ENCODE measurements around the gene TMEM161A. TPM values are rescaled to one million over a fixed set of nuclear protein-coding genes. Genes with fewer than 3 reads are reported as not detected.
A peak's percentile ranks its signal among the peaks of the same experiment; 100 is the strongest.

Gene TMEM161A
- total and polyA plus RNA-seq, 2 of the 13 experiments (the other 11 are each of a cell fraction or from before 2014, with no cell fraction given), result 25.9 to 31.4 TPM

- 95% methylated on average over 13 of the region's 14 CpGs for WGBS (ENCODE audit: low lambda C conversion rate)
- peaks cover 12% of the 10 kb centered on the region for H3K79me2 ChIP-seq (ENCODE audit: insufficient read depth, low read length)
- no peak overlapping the region for H3K27ac ChIP-seq (ENCODE audit: extremely low read length, insufficient read depth, low read length)
- BruUV-seq (replicated peaks), result no TSS peak
- ChIA-PET CTCF (ENCODE audit: low intra/inter-chr PET ratio, low total read pairs) (interaction anchor here (2.9 kb wide), 1 partner anchor 38 kb away, joined by 16 read pairs; no protein-coding TSS in a partner anchor), POLR2A (interaction anchor here (1.2 kb wide), 1 partner anchor 16 kb away, joined by 3 read pairs; the partner anchor contains the start of gene NR2C2AP)
- H3K27me3 ChIP-seq (ENCODE audit: control insufficient read depth in 1 of 2, insufficient read depth in 2 of 2, low read length in 2 of 2), result no peaks in the 10 kb centered on the region; a peak in 1 of 5 replicates
- TF ChIP-seq AGO2 (optimal IDR thresholded peaks at IDR 0.05; ENCODE audit: low read depth, low read length), result peak; percentile 57
- no peak for TF ChIP-seq ATF6 (CRISPR knock-in tag; conservative IDR thresholded peaks at IDR 0.05)
- intact Hi-C loops (cut with micrococcal nuclease; ENCODE audit: unreplicated experiment), result loop anchor here (1.0 kb wide), 1 partner anchor 39 kb away; no protein-coding TSS in a partner anchor
- in situ Hi-C loops (cut with HindIII; ENCODE audit: extremely low pct_ligation_motif_present, low pct_unique_long_range_greater_than_20kb), result no loop called here
- no peak overlapping the region for H3K4me2 ChIP-seq (ENCODE audit: low read depth, low read length)
- peaks cover 1 to 6% of the 10 kb centered on the region in 2 experiments; a peak in 3 of 5 replicates for H3K36me3 ChIP-seq (replicated peaks in 1 of 2; ENCODE audit: control insufficient read depth in 1 of 2, insufficient read depth in 2 of 2, low read length in 2 of 2)
- no peak overlapping the region for H2AFZ ChIP-seq (ENCODE audit: low read length)
- H4K20me1 ChIP-seq (ENCODE audit: insufficient read depth, low read length), result no peaks in the 10 kb centered on the region
- DNase-seq (ENCODE audit: low spot score), result no peak
- no peak overlapping the region for H3K9ac ChIP-seq (ENCODE audit: insufficient read depth, low read depth, low read length)
- ATAC-seq, result no peak
- no peak overlapping the region for H3K4me3 ChIP-seq (replicated peaks in 1 of 3; ENCODE audit: insufficient read depth in 1 of 3, low read depth in 2 of 3, low read length in 3 of 3)
- H3K4me1 ChIP-seq (ENCODE audit: insufficient read depth, low read length), result peaks cover 15% of the 10 kb centered on the region
- no peak for FAIRE-seq
- no peaks in the 10 kb centered on the region for H3K9me3 ChIP-seq (ENCODE audit: low read length)
Measured at GRCh38 chr19:19186742-19187141, 48.5 kb upstream of the TMEM161A start.

DNA sequence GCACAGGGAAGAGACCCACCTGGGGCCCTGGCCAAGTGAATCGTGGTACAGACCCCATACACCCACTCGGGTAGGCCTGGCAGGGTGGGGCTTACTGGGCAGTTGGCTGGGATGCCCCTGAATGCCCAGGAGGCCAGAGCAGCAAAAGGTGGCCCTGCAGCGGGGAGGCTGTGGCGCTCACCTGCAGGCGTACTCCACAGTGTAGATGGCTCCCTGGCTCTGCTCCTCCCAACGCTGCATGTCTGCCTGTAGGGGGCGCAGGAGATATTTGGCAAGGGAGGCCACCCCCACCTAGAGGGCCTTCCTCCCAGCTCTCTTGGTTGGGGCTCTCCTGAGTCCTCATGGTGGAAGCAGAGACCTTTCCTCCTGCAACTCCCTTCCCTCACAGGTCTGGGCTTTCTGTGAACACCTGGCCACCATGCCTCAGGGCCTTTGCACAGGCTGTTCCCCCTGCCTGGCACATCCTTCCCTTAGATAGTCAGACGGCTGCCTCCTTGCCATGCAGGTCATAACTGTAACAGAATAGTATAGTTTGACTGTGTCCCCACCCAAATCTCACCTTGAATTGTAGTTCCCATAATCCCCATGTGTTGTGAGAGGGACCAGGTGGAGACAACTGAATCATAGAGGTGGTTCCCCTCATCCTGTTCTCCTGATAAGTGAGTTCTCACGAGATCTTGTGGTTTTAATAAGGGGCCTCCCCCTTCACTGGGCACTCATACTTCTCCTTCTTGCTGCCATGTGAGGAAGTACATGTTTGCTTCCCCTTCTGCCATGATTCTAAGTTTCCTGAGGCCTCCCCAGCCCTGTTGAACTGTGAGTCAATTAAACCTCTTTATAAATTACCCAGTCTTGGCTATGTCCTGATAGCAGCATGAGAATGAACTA is 47.8 kb upstream of the TMEM161A start:
- DNase-seq (ENCODE audit: low spot score) (peak; percentile 68), ATAC-seq (peak; percentile 98), FAIRE-seq (no peak)
- POLR2A ChIA-PET, result interaction anchor here (1.2 kb wide), 1 partner anchor 17 kb away, joined by 3 read pairs; the partner anchor contains the start of gene NR2C2AP
- Histone ChIP-seq H3K36me3 (replicated peaks in 1 of 2; ENCODE audit: control insufficient read depth in 1 of 2, insufficient read depth in 2 of 2, low read length in 2 of 2) (peaks cover 1 to 10% of the 10 kb centered on the region in 2 experiments; a peak in 3 of 5 replicates), H3K9me3 (ENCODE audit: low read length) (no peaks in the 10 kb centered on the region), H4K20me1 (ENCODE audit: insufficient read depth, low read length) (no peaks in the 10 kb centered on the region), H3K27ac (ENCODE audit: extremely low read length, insufficient read depth, low read length) (no peak overlapping the region), H2AFZ (ENCODE audit: low read length) (no peak overlapping the region), H3K4me3 (replicated peaks in 1 of 3; ENCODE audit: insufficient read depth in 1 of 3, low read depth in 2 of 3, low read length in 3 of 3) (no peak overlapping the region), H3K9ac (ENCODE audit: insufficient read depth, low read depth, low read length) (no peak overlapping the region), H3K27me3 (ENCODE audit: control insufficient read depth in 1 of 2, insufficient read depth in 2 of 2, low read length in 2 of 2) (no peaks in the 10 kb centered on the region), H3K4me1 (ENCODE audit: insufficient read depth, low read length) (peaks cover 14% of the 10 kb centered on the region), H3K79me2 (ENCODE audit: insufficient read depth, low read length) (peaks cover 5% of the 10 kb centered on the region), H3K4me2 (ENCODE audit: low read depth, low read length) (no peak overlapping the region)
- CTCF ChIA-PET (ENCODE audit: low intra/inter-chr PET ratio, low total read pairs), result interaction anchor here (1.4 to 2.9 kb wide), 2 partner anchors 39 to 156 kb away, joined by 3 to 16 read pairs; no protein-coding TSS in a partner anchor
- intact Hi-C loops (cut with micrococcal nuclease; ENCODE audit: unreplicated experiment) (loop anchor here (1.0 kb wide), 1 partner anchor 39 kb away; no protein-coding TSS in a partner anchor), in situ Hi-C loops (cut with HindIII; ENCODE audit: extremely low pct_ligation_motif_present, low pct_unique_long_range_greater_than_20kb) (no loop called here)
- no TSS peak for BruUV-seq (replicated peaks)
- 67% methylated on average over 3 of the region's 9 CpGs for WGBS (ENCODE audit: low lambda C conversion rate)
- TF ChIP-seq BHLHE40 (IDR thresholded peaks at IDR 0.05; ENCODE audit: low read length) (0 out of 2 replicates have a peak, but pooled peaks have one; percentile 14), SRSF9 (IDR thresholded peaks at IDR 0.05; ENCODE audit: borderline replicate concordance, insufficient read depth, low read depth, low read length, poor library complexity, severe bottlenecking) (no peak), TBP (CRISPR knock-in tag; IDR thresholded peaks at IDR 0.05) (no peak), ZFP91 (CRISPR knock-in tag; IDR thresholded peaks at IDR 0.05; ENCODE audit: borderline replicate concordance) (peak; percentile 69; the same call in 1 of the 2 replicates), TEAD2 (CRISPR knock-in tag; IDR thresholded peaks at IDR 0.05) (no peak), SP4 (CRISPR knock-in tag; IDR thresholded peaks at IDR 0.05) (no peak), RELA (CRISPR knock-in tag; IDR thresholded peaks at IDR 0.05) (0 out of 2 replicates have a peak, but pooled peaks have one; percentile 24)
- TF ChIP-seq, protein P1, sequence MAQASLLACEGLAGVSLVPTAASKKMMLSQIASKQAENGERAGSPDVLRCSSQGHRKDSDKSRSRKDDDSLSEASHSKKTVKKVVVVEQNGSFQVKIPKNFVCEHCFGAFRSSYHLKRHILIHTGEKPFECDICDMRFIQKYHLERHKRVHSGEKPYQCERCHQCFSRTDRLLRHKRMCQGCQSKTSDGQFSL (CRISPR knock-in tag; IDR thresholded peaks at IDR 0.05), result peak; percentile 82; the same call in 1 of the 2 replicates
